RWPE2 (cell line): Measurements from ENCODE around the gene E4F1.

Experiments used
- ATAC-seq: fragments of 200-7000 bp; cut with Tn5 transposase; 3 replicates; pipeline ENCODE4 v1.9.1; 2021; ENCODE audit warnings: low read depth
- DNase-seq: peaks from one replicate; pipeline ENCODE4 v3.0.0-alpha.2; 2020; ENCODE audit warnings: low spot score
- H3K27ac ChIP-seq: fragments of 450-650 bp; 2 replicates; pipeline ENCODE4 v1.5.1; 2017; ENCODE audit warnings: mild to moderate bottlenecking; ENCODE audit not compliant: poor library complexity, severe bottlenecking
- H3K27me3 ChIP-seq: fragments of 250-450 bp; sonication (Bioruptor Pico); 2 replicates; pipeline ENCODE4 v1.5.1; 2021; ENCODE audit warnings: mild to moderate bottlenecking, moderate library complexity; ENCODE audit not compliant: insufficient read depth, poor library complexity, severe bottlenecking
- H3K36me3 ChIP-seq: fragments of 250-450 bp; sonication (Bioruptor Pico); 2 replicates; pipeline ENCODE4 v1.5.1; 2020; ENCODE audit warnings: low read depth, mild to moderate bottlenecking, moderate library complexity
- H3K4me1 ChIP-seq: fragments of 250-450 bp; sonication (Bioruptor Pico); 2 replicates; pipeline ENCODE4 v1.5.1; 2021; ENCODE audit warnings: mild to moderate bottlenecking, moderate library complexity; ENCODE audit not compliant: insufficient read depth, poor library complexity, severe bottlenecking
- H3K4me3 ChIP-seq: fragments of 250-450 bp; sonication (Bioruptor Pico); 2 replicates; pipeline ENCODE4 v1.5.1; 2021; ENCODE audit warnings: mild to moderate bottlenecking, moderate library complexity; ENCODE audit not compliant: severe bottlenecking
- H3K9me3 ChIP-seq: fragments of 250-450 bp; sonication (Bioruptor Pico); 2 replicates; pipeline ENCODE4 v1.5.1; 2021; ENCODE audit warnings: mild to moderate bottlenecking, moderate library complexity; ENCODE audit not compliant: severe bottlenecking
- TF ChIP-seq, protein P1 (sequence below): fragments of 450-650 bp; IDR thresholded peaks from one replicate; pipeline ENCODE4 v1.5.1; 2017; ENCODE audit warnings: mild to moderate bottlenecking, moderate library complexity; ENCODE audit not compliant: poor library complexity, severe bottlenecking

E4F1 gene

DNA sequence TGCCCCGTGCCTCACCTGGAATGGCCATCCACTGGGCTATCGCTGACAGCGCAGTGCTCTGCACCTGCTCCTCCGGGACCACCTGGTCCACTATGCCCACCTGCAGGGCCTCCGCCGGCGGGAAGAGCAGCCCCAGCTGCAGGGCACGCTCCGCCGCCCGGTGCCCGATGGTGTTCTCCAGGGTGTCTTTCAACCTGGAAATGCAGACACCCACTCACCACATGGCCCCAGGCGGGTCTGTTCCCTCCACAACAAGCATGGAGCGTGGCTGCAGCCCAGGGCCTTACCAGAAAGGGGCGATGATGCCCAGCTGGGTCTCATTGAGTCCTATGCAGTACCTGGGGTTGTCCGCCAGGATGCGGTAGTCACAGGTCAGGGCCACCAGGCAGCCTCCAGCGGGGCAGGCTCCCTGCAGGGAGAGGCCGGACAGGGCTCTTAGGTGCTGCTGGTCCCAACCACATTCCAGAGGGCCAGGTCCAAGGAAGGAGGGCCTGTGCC, 19.7 kb downstream of the E4F1 start:
- no peak overlapping the region for H3K27ac ChIP-seq
- H3K4me1 ChIP-seq, result no peaks in the 10 kb centered on the region
- H3K27me3 ChIP-seq, result peaks cover under 1% of the 10 kb centered on the region
- ATAC-seq (no peak), DNase-seq (no peak)
- H3K4me3 ChIP-seq, result no peak overlapping the region
- TF ChIP-seq, protein P1, sequence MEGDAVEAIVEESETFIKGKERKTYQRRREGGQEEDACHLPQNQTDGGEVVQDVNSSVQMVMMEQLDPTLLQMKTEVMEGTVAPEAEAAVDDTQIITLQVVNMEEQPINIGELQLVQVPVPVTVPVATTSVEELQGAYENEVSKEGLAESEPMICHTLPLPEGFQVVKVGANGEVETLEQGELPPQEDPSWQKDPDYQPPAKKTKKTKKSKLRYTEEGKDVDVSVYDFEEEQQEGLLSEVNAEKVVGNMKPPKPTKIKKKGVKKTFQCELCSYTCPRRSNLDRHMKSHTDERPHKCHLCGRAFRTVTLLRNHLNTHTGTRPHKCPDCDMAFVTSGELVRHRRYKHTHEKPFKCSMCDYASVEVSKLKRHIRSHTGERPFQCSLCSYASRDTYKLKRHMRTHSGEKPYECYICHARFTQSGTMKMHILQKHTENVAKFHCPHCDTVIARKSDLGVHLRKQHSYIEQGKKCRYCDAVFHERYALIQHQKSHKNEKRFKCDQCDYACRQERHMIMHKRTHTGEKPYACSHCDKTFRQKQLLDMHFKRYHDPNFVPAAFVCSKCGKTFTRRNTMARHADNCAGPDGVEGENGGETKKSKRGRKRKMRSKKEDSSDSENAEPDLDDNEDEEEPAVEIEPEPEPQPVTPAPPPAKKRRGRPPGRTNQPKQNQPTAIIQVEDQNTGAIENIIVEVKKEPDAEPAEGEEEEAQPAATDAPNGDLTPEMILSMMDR, result no peak
- no peaks in the 10 kb centered on the region for H3K9me3 ChIP-seq
- H3K36me3 ChIP-seq, result peaks cover 59% of the 10 kb centered on the region

- Histone ChIP-seq H3K36me3 (peaks cover 66% of the 10 kb centered on the region), H3K9me3 (no peaks in the 10 kb centered on the region), H3K27ac (no peak overlapping the region), H3K4me3 (no peak overlapping the region), H3K27me3 (no peaks in the 10 kb centered on the region), H3K4me1 (no peaks in the 10 kb centered on the region)
- ATAC-seq (no peak), DNase-seq (no peak)
- TF ChIP-seq, protein P1, result no peak
Measured at GRCh38 chr16:2243781-2244180, 20.4 kb downstream of the E4F1 start.

- Histone ChIP-seq H3K4me1 (no peaks in the 10 kb centered on the region), H3K4me3 (no peak overlapping the region), H3K36me3 (peaks cover 71% of the 10 kb centered on the region), H3K27ac (no peak overlapping the region), H3K27me3 (no peaks in the 10 kb centered on the region), H3K9me3 (no peaks in the 10 kb centered on the region)
- 0 out of 3 replicates have a peak, but pooled peaks have one; percentile 7 for ATAC-seq
- no peak for DNase-seq
- TF ChIP-seq, protein P1, result no peak
Measured at GRCh38 chr16:2244301-2244700, 20.9 kb downstream of the E4F1 start.

GRCh38 chr16:2244926-2245795, 21.8 kb downstream of the E4F1 start:
- H3K27me3 ChIP-seq, result no peaks in the 10 kb centered on the region

More at GRCh38 chr16:2244926-2245795, 21.8 kb downstream of the E4F1 start:
- Histone ChIP-seq H3K36me3 (peaks cover 73% of the 10 kb centered on the region), H3K4me3 (no peak overlapping the region), H3K9me3 (no peaks in the 10 kb centered on the region), H3K4me1 (no peaks in the 10 kb centered on the region), H3K27ac (no peak overlapping the region)
- ATAC-seq (peak; percentile 9; the same call in 1 of the 3 replicates), DNase-seq (no peak)
- TF ChIP-seq, protein P1, result no peak
